NCI-H2029 (cell line): Measurements from ENCODE around the gene RAB3IL1.
"Not testable (repeated sequence)": the region's sequence is repeated elsewhere in the genome, so short reads cannot be mapped to it uniquely, and the experiment has no call there.

Source experiments
- DNase-seq: peaks from one replicate; lab custom pipeline; 2025; lab: John Stamatoyannopoulos, UW

RAB3IL1 gene, protein sequence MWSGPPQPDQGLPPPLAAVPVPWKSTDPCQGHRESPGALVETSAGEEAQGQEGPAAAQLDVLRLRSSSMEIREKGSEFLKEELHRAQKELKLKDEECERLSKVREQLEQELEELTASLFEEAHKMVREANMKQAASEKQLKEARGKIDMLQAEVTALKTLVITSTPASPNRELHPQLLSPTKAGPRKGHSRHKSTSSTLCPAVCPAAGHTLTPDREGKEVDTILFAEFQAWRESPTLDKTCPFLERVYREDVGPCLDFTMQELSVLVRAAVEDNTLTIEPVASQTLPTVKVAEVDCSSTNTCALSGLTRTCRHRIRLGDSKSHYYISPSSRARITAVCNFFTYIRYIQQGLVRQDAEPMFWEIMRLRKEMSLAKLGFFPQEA

GRCh38 chr11:61917334-61918109 lies at the start of gene RAB3IL1:
RAB3IL1 (minus strand) TSS chr11:61917566; CDS start chr11:61917367, 199 bp downstream.
- DNase-seq: no peak

DNA sequence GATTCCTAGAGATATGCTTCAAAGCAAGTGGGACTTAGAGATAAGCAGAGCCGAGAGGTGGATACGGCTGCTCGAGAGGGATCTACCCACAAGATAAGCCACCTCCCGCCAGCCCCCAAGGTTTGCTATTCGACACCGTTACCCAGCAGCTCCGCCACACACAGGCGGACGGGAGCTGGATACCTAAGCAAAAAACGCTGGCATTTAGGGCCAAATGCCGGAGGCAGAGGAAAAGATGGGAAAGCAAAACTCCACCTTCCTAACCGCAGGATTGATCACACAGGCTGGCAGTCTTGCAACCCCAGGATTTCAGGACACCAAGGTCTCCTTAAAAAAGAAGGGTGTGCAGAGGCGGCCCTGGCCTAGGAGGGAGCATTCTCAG lies 49.4 kb upstream of the RAB3IL1 start:
- peak; percentile 24 for DNase-seq

DNA sequence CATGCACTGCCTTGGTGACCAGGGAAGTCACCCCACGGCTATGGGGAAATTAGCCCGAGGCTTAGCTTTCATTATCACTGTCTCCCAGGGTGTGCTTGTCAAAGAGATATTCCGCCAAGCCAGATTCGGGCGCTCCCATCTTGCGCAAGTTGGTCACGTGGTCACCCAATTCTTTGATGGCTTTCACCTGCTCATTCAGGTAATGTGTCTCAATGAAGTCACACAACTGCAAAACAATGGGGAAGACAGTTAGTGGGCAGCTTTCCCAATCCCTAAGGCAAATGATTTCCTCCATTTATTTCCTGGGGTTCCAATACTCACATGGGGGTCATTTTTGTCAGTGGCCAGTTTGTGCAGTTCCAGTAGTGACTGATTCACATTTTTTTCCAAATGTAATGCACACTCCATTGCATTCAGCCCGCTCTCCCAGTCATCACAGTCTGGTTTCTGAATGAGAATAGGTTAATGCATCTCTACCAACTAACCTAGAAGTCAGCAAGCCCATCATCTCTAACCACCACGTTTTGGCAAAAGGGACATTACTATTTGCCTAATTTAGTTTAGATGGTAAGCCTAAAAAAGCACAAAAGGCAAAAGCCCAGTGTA lies 47.4 kb upstream of the RAB3IL1 start:
- not testable (repeated sequence) for DNase-seq

- DNase-seq: no peak
Measured at GRCh38 chr11:61964058-61964665, 46.8 kb upstream of the RAB3IL1 start.

GRCh38 chr11:61963282-61964057 lies 46.1 kb upstream of the RAB3IL1 start:
- no peak for DNase-seq

GRCh38 chr11:61963016-61963281 lies 45.6 kb upstream of the RAB3IL1 start:
- no peak for DNase-seq

DNA sequence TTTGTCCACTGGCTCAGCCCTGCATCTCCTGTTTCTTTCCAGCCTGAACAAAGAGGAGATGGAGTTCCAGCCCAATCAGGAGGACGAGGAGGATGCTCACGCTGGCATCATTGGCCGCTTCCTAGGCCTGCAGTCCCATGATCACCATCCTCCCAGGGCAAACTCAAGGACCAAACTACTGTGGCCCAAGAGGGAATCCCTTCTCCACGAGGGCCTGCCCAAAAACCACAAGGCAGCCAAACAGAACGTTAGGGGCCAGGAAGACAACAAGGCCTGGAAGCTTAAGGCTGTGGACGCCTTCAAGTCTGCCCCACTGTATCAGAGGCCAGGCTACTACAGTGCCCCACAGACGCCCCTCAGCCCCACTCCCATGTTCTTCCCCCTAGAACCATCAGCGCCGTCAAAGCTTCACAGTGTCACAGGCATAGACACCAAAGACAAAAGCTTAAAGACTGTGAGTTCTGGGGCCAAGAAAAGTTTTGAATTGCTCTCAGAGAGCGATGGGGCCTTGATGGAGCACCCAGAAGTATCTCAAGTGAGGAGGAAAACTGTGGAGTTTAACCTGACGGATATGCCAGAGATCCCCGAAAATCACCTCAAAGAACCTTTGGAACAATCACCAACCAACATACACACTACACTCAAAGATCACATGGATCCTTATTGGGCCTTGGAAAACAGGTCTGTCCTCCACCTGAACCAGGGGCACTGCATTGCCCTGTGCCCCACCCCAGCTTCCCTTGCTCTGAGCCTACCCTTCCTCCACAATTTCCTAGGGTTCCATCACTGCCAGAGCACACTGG lies 45.0 kb upstream of the RAB3IL1 start:
- DNase-seq: no peak

GRCh38 chr11:61961570-61962212 lies 44.3 kb upstream of the RAB3IL1 start:
- no peak for DNase-seq

DNA sequence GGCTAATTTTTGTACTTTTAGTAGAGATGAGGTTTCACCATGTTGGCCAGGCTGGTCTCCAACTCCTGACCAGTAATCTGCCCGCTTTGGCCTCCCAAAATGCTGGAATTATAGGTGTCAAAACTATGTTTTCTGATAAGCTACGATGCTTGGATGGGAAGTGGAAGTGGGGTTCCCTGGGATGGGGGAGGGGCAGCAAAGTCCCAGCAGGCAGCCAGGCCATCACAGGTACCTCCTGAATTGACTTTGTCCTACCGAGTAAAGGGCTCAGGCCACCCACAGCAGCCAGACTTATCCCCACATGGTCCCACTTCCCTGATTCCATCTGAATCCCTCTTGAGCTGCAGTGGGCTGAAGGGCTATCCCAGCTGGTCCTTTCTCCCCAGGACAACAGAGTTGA lies 43.2 kb upstream of the RAB3IL1 start:
- no peak for DNase-seq

GRCh38 chr11:61959678-61960077 lies 42.3 kb upstream of the RAB3IL1 start:
- DNase-seq: no peak

DNA sequence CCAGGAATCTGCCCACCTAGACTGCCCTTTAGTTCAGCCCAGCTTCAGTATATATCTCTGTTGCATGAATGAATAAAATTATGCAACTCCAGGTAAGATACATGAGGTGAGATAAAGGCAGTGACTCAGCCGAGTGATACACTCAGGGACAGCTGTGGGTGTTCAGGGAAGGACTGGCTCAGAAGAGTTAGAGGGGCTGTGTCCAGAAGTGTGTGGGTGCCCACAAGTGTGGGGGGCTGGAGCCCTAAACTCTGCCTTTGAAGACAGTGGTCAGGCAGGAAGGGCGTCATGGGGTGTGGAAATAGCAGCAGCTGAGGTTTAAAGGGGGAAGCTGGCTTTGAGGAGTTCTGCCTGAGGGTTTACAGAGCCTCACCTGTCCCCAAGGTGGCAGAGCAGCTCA lies 41.7 kb upstream of the RAB3IL1 start:
- no peak for DNase-seq

DNA sequence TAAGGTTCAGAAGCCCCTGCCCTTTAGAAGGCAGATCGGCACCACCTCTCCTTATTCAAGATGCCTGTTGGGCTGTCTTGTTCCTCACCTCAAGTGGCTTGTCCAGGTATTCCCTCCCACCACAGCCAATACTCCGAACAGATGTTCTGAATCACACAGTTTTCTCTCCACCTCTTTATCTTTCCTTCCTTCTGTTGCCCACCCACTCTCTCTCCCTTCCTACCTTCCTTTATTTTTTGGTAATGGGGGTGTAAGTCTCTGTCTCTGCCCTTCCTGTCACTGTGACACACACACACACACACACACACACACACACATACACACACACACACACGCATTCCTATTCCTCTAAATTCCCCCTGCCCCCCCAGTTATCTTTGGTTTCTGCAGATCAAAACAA lies 41.2 kb upstream of the RAB3IL1 start:
- no peak for DNase-seq

- DNase-seq: no peak
Measured at GRCh38 chr11:61957021-61957770, 39.8 kb upstream of the RAB3IL1 start.

DNA sequence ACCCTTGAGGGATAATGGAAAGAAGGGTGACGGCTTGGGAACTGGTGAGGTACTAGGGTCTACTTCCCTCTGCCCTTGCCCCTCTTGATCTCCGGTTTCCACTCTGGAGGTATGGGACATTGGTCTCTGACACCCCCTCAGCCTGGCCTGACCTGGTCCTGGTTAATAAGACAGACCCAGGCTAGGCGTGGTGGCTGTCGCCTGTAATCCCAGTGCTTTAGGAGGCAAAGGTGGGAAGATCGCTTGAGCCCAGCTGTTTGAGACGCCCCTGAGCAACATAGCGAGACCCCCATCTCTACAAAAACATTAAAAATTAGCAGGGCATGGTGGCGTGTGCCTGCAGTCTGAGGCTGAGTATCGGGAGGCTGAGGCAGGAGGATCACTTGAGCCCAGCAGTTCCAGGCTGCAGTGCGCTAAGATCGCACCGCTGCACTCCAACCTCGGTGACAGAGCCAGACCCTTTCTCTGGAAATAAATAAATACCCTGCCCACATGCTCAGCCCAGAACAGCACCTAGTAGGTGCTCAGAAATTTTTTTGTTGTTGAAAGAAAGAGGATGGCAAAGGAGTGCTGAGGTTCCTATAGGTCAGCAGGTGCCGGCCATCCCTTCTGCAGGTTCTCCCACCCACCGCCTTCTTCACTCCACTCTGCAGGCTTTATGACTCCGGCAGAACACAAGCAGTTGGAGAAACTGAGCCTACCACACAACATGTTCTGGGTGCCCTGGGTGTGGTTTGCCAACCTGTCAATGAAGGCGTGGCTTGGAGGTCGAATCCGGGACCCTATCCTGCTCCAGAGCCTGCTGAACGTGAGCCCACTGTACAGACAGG lies 39.0 kb upstream of the RAB3IL1 start:
- DNase-seq: no peak

GRCh38 chr11:61955422-61956135 lies 38.2 kb upstream of the RAB3IL1 start:
- DNase-seq: peak; percentile 32

DNA sequence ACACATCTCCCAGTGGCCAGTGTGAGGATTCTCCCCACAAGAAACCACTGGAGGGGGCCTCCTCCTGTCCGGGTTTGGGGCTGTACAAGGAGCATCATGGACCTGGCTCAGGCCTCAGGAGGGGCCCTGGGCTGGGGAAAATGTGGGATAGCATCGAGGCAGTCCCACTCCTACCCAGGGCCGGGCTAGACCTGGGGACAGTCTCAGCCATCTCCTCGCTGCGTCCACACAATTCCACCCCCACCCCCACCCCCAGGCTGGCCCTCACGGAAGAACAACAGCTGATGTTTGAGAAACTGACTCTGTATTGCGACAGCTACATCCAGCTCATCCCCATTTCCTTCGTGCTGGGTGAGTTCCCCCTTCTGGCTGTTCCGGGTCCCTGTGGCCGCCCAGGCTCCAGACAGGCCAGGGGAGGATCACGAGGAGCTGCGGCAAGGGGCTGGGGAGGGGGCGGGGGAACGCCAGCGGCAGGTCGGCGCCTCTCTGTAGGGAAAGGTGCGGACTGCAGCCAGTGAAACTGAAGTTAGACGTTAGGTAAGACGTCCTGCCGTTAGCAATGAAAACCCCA lies 37.6 kb upstream of the RAB3IL1 start:
- DNase-seq: no peak

DNA sequence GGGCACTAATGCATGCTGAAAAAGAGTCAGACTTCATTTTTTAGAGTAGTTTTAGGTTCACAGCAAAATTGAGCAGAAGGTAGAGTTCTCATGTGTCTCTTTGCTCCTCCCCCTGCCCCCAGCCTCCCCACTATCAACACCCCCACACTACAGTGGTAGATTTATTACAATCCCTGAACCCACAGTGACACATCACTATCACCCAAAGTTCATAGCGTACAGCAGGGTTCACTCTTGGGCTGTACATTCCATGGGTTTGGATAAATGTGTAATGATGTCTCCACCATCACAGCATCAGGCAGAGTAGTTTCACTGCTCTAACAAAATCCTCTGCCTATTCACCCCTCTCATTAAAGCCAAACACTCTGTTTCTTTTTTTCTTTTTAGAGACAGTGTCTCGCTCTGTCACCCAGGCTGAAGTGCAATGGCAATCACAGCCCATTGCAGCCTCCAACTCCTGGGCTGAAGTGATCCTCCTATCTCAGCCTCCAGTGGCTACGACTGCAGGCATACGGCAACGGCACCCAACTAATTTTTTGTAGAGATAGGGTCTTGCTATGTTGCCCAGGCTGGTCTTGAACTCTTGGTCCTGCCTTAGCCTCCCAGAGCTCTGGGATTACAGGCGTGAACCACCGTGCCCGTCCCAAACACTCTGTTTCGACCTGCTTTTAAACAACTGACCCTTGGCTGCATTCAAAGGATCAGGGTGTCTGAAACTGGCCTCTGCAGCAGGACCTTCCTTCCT lies 36.9 kb upstream of the RAB3IL1 start:
- no peak for DNase-seq
